CD4-positive, alpha-beta T cell treated with Interferon gamma for 1 hour (primary cell): Measurements from ENCODE around the gene EIPR1.

Source experiments
- DNase-seq: peaks from one replicate; pipeline ENCODE4 v3.0.0-alpha.2; 2020

EIPR1 gene

GRCh38 chr2:3168230-3168891, 209.3 kb downstream of the EIPR1 start:
- no peak for DNase-seq

- no peak for DNase-seq
Measured at GRCh38 chr2:3163401-3163800, 214.2 kb downstream of the EIPR1 start.

GRCh38 chr2:3162442-3163077, 215.1 kb downstream of the EIPR1 start:
- DNase-seq = no peak

GRCh38 chr2:3160751-3161330, 216.8 kb downstream of the EIPR1 start:
- no peak for DNase-seq

- no peak for DNase-seq
Measured at GRCh38 chr2:3159782-3160545, 217.7 kb downstream of the EIPR1 start.

- no peak for DNase-seq
Measured at GRCh38 chr2:3154700-3155099, 222.9 kb downstream of the EIPR1 start.

- DNase-seq = no peak
Measured at GRCh38 chr2:3154146-3154545, 223.5 kb downstream of the EIPR1 start.

- DNase-seq = peak; percentile 41
Measured at GRCh38 chr2:3151153-3151918, 226.3 kb downstream of the EIPR1 start.

GRCh38 chr2:3149441-3150217, 228.0 kb downstream of the EIPR1 start:
- no peak for DNase-seq

GRCh38 chr2:3148716-3149115, 228.9 kb downstream of the EIPR1 start:
- DNase-seq = no peak

- DNase-seq = no peak
Measured at GRCh38 chr2:3147651-3148530, 229.7 kb downstream of the EIPR1 start.

- DNase-seq = no peak
Measured at GRCh38 chr2:3146772-3147650, 230.6 kb downstream of the EIPR1 start.

- no peak for DNase-seq
Measured at GRCh38 chr2:3146175-3146574, 231.4 kb downstream of the EIPR1 start.

GRCh38 chr2:3145471-3146021, 232.1 kb downstream of the EIPR1 start:
- no peak for DNase-seq

- no peak for DNase-seq
Measured at GRCh38 chr2:3144856-3145255, 232.8 kb downstream of the EIPR1 start.

- no peak for DNase-seq
Measured at GRCh38 chr2:3143602-3144001, 234.0 kb downstream of the EIPR1 start.

GRCh38 chr2:3142961-3143571, 234.6 kb downstream of the EIPR1 start:
- DNase-seq = no peak

- DNase-seq = no peak
Measured at GRCh38 chr2:3142210-3142609, 235.4 kb downstream of the EIPR1 start.

GRCh38 chr2:3141696-3142095, 235.9 kb downstream of the EIPR1 start:
- DNase-seq = no peak
